ENCODE data around the gene IRF2.

The IRF2 gene

GRCh38 chr4:184474263-184475095 is at the start of gene IRF2:
Gene IRF2, minus strand, starts transcription at chr4:184474550. Its CDS starts 45,486 bp downstream, at chr4:184429064.
- no peak for FAIRE-seq

DNA sequence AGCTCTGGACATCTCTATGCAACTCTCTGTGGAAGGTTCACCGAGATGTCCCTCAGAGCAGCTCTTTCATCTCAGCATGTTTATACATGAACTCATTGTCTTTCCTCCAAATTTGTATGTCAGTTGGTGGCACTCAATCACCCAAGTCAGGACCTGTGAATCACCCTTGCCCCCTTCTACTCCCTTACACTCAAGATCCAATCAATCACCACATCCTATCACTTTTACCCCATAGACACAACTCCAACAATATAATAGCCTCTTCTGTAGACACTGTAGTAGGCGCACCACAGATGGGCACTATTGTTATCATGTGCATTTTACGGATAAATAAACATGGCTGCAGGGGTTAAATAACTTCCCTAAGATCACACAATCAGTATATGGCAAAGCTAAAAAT is 41.3 kb upstream of the IRF2 start:
- no peak for FAIRE-seq

DNA sequence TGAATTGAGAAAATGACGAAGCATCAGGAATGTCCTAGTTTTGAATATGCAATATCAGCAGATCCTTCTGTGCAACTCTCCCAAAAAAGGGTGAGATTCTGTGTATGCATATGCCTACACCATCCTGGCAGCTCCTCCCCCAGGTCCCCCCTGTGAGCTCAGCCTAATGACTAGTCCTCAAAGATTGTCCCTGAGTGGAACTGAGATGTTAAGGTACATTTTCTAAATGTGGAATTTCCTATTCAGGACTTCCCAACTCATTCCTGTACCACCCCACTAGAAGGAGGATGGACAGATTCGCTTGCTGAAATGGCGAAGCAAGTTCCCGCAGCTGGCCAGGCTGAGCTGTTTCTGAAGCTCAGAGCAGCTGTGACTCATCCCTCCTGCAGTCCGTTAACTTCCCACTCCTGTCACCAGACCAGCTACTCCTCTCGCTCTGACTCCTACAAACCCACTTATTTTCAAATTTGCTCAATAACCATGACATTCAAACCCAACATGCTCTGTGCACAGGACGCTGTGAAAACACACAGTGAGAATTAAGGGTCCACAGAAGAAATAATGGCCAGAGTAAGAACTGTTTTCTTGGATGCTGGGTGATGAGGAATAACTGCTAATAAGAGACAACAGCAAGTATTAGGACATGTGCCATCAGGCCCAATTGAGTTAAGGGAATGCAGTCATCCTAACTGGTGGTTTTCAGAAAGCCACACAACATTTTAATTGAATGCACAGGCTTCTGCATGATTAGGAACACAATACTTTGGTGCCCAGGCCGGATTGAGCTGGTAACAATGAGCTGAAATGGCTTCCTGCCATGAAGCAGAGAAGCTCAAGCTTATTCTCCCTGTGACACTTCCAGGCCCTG is 40.0 kb upstream of the IRF2 start:
- FAIRE-seq = no peak

DNA sequence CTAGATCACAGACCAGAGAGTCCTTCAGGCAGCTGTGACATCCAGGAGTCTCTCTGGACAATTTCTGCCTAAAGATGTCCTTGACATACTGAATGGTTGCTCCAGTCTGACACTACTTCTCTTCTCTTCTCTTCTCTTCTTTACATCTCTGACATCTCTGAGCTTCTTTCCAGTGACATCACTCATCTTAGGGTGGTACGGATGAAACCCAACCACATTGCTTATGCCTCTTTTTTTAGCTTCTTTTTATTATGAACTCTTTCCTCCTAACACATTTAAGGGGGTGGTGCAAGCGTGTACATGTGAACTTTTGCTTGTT is 39.4 kb upstream of the IRF2 start:
- FAIRE-seq = no peak

- FAIRE-seq = no peak
These were observed 36.8 kb upstream of the IRF2 start for GRCh38 chr4:184511156-184511555.

DNA sequence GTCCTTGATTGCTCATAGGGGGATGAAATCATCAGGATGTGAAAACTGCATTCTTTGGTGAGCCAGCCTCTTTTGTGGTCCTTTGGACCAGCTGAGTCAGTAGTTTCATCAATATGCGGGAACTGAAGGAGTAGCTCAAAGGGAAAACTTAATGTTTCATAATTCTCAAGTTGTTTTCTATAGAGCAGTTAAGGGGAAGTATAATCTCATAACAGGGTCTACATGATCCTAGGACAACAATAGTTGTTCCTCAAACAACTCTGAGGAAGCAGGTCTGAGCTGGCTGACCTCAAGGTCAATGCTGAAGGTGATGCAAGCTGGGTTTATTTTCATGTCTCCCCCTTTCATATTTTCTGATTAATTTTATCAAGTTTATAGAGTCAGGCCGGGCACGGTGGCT is 36.1 kb upstream of the IRF2 start:
- no peak for FAIRE-seq

- no peak for FAIRE-seq
These were observed 32.3 kb upstream of the IRF2 start for GRCh38 chr4:184506527-184507121.

- no peak for FAIRE-seq
These were observed 30.0 kb upstream of the IRF2 start for GRCh38 chr4:184504385-184504784.

- FAIRE-seq = no peak
These were observed 29.5 kb upstream of the IRF2 start for GRCh38 chr4:184503869-184504300.

GRCh38 chr4:184500748-184501589 is 26.6 kb upstream of the IRF2 start:
- FAIRE-seq = no peak

- FAIRE-seq = no peak
These were observed 25.6 kb upstream of the IRF2 start for GRCh38 chr4:184499996-184500395.

- no peak for FAIRE-seq
These were observed 24.2 kb upstream of the IRF2 start for GRCh38 chr4:184498598-184498997.

DNA sequence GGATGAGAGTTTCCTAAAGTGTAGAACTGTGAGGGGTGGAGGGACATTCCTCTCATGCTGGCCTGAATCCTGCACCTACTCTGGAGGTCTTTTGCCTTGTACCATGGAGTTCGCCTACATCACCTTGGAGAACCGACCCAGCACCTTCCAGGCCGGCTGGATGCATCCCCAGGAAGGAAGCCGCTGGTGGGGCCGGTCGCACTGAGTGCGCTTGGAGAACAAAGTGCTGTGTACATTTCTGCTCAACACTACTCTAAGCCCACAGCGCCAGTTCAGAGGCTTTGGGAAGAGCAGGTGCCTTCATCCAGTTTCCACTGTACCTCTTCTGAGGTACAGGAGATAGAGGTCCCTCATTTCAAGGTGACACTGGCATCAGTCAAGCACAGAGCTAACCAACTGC is 15.4 kb upstream of the IRF2 start:
- no peak for FAIRE-seq

DNA sequence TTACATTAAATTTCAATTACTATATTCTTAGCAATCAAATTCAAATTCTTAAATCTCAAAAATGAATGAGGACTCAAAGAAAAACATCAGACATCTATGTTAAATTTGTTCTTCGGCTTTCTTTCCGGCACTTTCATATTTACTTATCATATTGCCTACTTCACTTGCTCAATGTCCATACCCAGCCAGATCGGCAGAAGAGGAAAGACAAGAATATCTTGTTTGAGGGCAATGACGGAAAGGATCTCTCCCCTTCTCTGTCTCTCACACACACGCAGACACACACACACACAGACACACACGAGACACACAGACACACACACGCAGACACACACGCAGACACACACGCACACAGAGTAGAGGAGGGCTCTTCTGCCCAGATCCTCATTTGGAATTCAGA is 13.2 kb upstream of the IRF2 start:
- FAIRE-seq = no peak

- FAIRE-seq = no peak
These were observed 10.9 kb upstream of the IRF2 start for GRCh38 chr4:184485279-184485678.

DNA sequence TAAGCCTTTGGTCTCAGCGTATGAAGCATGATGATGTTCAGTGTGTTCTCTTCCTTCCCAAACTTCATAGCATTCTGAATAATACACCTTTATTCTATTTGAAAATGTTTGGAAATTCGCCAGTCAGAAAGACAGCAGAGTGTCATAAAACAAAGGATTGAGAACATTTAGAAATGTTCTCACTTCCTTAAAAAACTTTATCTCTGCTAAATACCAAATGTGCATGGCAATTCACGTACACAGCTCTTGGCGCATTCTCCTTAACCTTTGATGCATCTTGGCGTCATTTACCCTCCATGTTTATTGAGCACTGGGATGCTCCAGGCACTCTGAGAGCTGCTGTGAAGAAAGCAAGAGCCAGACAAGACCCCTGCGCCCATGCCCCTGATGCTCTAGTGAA is 7.2 kb upstream of the IRF2 start:
- no peak for FAIRE-seq

- no peak for FAIRE-seq
These were observed 5.2 kb upstream of the IRF2 start for GRCh38 chr4:184479516-184479950.

- FAIRE-seq = no peak
These were observed 3.0 kb upstream of the IRF2 start for GRCh38 chr4:184477201-184477999.

DNA sequence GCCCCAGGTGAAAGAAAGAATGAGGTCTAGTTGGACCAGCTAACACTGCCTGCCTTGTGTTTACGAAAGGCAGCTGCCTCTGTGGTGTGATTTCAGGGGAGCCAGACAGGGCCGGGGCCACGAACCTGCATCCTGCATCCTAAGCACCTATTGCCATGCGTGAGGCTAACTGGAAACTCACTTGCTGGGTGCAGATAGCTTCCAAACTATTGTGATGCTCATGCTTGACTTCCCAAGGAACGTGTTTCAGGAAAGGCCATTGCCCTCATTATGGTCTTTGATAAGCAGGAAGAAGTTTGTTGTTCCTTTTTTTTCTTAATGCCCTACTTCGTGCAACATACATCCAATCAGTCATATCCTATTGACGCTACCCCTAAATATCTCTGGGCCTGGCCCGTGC is 2.3 kb upstream of the IRF2 start:
- FAIRE-seq = no peak

DNA sequence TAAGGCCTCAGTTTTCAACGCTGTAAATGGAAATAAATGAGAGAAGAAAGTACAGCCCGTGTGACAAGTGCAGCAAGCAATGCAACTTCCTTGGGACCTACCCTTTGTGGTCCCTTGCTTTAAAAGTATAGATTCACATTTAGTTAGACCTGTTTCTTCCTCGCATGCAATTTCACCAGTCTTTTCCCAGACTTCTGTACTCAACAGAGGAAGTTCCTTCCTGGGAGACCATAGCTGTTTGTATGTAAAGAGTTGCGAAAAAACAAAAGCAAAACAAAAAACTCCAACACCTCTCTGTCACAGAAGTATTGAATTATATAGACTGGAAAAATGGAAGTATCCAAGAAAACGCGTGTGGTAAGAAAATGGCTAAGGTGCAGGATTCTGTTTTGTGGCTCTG is 1.1 kb upstream of the IRF2 start:
- no peak for FAIRE-seq

GRCh38 chr4:184475096-184475461 is 729 bp upstream of the IRF2 start:
- FAIRE-seq = no peak

Measured in endometrium (tissue), 2 donors.